Stimulated activated memory B cell treated with anti-CD40 and anti-IgM and Interleukin-4, amounts not matched to agents 10 μg/mL and 1 μg/mL and 100 μg/mL, for 72 hours (primary cell): ENCODE data around the gene CLEC4G.
"Not testable (repeated sequence)": the region's sequence is repeated elsewhere in the genome, so short reads cannot be mapped to it uniquely, and the experiment has no call there.

ENCODE experiments used
- ATAC-seq: fragments of 150-1000 bp; cut with Tn5 transposase; 2 replicates; pipeline ENCODE4 v1.10.0; 2021
- H3K27ac Mint-ChIP-seq: one replicate; pipeline ENCODE4 v1.8.0; 2022; ENCODE audit warnings: mild to moderate bottlenecking, mixed read lengths
- H3K27me3 Mint-ChIP-seq: one replicate; pipeline ENCODE4 v1.8.0; 2022; ENCODE audit warnings: mixed read lengths
- H3K36me3 Mint-ChIP-seq: one replicate; pipeline ENCODE4 v1.8.0; 2022; ENCODE audit warnings: mixed read lengths
- H3K4me1 Mint-ChIP-seq: one replicate; pipeline ENCODE4 v1.8.0; 2022; ENCODE audit warnings: mixed read lengths
- H3K4me3 Mint-ChIP-seq: one replicate; pipeline ENCODE4 v1.8.0; 2022; ENCODE audit warnings: mild to moderate bottlenecking, moderate library complexity, mixed read lengths
- H3K9me3 Mint-ChIP-seq: one replicate; pipeline ENCODE4 v1.8.0; 2022; ENCODE audit warnings: mixed read lengths

The CLEC4G gene

DNA sequence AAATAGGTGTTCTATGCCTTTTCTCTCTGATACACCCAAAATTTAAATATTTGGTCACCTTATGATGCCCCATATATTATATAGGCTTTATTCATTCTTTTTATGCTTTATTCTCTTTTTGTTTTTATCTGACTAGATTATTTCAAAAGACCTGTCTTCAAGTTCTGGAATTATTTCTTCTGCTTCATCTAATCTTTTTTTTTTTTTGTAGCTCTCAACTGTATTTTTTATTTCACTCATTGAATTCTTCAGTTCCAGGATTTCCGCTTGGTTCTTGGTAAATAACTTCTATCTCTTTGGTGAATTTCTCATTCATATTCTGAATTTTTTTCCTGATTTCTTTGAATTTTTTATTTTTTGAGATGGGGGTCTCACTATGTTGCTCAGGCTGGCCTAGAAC, 27.2 kb upstream of the CLEC4G start:
- Mint-ChIP-seq H3K9me3 (peaks cover 32% of the 10 kb centered on the region), H3K27ac (no peak overlapping the region), H3K36me3 (peaks cover 18% of the 10 kb centered on the region)

DNA sequence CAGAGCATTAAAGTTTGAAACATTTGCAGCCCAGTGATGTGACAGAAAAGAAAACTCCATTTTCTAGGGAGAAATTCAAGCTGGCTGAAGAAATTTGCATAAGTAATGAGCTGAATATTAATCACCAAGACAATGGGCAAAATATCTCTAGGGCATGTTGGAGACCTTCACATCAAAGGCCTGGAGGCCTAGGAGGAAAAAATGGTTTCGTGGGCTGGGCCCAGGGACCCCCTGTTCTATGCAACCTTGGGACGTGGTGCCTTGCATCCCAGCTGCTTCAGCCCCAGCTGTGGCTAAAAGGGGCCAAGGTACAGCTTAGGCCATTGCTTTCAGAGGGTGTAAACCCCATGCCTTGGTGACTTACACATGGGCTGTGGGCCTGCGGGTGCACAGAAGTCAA, 25.4 kb upstream of the CLEC4G start:
- Mint-ChIP-seq H3K27me3 (no peaks in the 10 kb centered on the region), H3K36me3 (peaks cover 20% of the 10 kb centered on the region), H3K4me1 (peaks cover 17% of the 10 kb centered on the region), H3K9me3 (peaks cover 36% of the 10 kb centered on the region), H3K27ac (no peak overlapping the region), H3K4me3 (no peak overlapping the region)
- ATAC-seq = no peak

More for the DNA sequence above, 27.2 kb upstream of the CLEC4G start:
- H3K27me3 Mint-ChIP-seq = peaks cover 17% of the 10 kb centered on the region
- H3K4me3 Mint-ChIP-seq = no peak overlapping the region
- H3K4me1 Mint-ChIP-seq = peaks cover 18% of the 10 kb centered on the region
- ATAC-seq = no peak

DNA sequence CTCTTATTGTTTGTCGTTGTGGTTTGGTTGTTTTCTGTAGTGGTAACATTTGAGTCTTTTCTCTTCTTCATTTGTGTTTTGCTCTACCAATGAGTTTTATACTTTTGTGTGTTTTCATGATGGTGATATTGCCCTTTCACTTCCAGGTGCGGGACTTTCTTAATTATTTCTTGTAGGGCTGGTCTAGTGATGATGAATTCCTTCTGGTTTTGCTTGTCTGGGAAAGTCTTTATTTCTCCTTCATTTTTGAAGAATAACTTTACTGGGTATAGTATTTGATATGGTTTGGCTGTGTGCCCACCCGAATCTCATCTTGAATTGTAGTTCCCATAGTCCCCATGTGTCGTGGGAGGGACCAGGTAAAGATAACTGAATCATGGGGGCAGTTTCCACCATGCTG, 24.3 kb upstream of the CLEC4G start:
- no peak for ATAC-seq
- Mint-ChIP-seq H3K4me1 (peaks cover 25% of the 10 kb centered on the region), H3K36me3 (peaks cover 25% of the 10 kb centered on the region), H3K27me3 (no peaks in the 10 kb centered on the region), H3K4me3 (no peak overlapping the region), H3K9me3 (peaks cover 41% of the 10 kb centered on the region), H3K27ac (no peak overlapping the region)

DNA sequence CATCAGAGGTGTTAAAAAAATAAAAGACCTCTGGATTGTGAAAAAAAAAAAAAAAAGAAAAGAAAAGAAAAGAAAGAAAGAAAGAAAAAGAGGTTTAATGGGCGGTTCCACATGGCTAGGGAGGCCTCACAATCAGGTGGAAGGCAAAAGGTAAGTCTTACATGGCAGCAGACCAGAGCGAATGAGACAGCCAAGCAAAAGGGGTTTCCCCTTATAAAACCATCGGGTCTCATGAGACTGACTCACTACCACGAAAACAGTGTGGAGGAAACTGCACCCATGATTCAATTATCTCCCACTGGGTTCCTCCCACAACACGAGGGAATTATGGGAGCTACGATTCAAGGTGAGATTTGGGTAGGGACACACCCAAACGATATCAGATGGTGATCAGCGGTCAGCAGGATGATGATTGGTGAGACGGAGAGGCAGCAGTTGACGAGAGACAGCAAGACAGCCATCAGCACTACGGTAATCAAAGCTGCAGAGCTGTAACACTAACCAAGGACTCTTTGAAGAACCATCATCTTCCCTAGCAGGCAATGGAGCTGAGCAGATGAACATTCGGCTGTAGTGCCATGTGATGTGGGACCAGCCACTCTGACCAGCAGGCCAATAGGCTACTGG, 19.4 kb upstream of the CLEC4G start:
- peaks cover 13% of the 10 kb centered on the region for H3K27me3 Mint-ChIP-seq
- H3K4me1 Mint-ChIP-seq = peaks cover 54% of the 10 kb centered on the region
- peak overlapping the region; percentile 75 for H3K27ac Mint-ChIP-seq
- H3K36me3 Mint-ChIP-seq = peaks cover 15% of the 10 kb centered on the region
- ATAC-seq = peak; percentile 98
- peaks cover 37% of the 10 kb centered on the region for H3K9me3 Mint-ChIP-seq
- H3K4me3 Mint-ChIP-seq = peak overlapping the region; percentile 47

DNA sequence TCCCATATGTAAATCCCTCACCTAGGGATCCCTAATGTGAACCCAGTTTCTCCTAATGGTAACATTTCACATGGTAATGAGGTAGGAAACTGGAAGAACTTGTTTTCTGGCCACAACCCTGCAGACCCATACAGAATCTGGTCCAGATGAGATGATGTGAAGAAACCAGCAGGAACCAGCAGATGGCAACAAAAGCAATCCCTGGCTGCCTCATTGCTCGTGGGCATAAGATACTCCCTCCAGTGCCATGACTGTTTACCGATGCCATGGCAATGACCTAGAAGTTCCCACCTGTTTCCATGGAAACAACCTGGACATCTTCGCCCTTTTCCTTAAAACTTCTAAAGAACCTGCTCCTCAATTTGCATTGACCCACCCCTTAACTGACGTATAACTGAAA, 16.8 kb upstream of the CLEC4G start:
- Mint-ChIP-seq H3K27ac (no peak overlapping the region), H3K36me3 (peaks cover 6% of the 10 kb centered on the region), H3K4me1 (peaks cover 61% of the 10 kb centered on the region), H3K27me3 (peaks cover 13% of the 10 kb centered on the region), H3K9me3 (peaks cover 18% of the 10 kb centered on the region), H3K4me3 (no peak overlapping the region)
- no peak for ATAC-seq

DNA sequence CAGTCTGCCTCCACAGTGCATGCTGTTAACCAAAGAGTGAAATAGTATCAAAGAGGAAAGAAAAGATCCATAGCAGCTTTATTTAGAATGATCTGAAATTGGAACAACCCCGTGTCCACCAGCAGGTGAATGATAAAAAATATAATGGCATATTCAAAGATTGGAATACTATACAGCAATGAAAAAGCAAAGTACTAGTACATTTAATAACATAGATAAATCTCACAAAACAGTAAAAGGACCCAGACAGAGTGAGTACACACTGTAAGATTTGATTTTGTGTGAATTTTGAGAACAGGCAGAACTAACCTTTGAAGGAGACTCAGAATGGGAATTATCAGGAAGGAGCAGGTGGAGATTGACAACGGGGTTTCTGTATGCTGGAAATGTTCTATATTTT, 16.3 kb upstream of the CLEC4G start:
- Mint-ChIP-seq H3K27ac (no peak overlapping the region), H3K27me3 (peaks cover 13% of the 10 kb centered on the region), H3K4me3 (no peak overlapping the region), H3K9me3 (peaks cover 16% of the 10 kb centered on the region), H3K36me3 (peaks cover 6% of the 10 kb centered on the region), H3K4me1 (peaks cover 62% of the 10 kb centered on the region)
- ATAC-seq = no peak

DNA sequence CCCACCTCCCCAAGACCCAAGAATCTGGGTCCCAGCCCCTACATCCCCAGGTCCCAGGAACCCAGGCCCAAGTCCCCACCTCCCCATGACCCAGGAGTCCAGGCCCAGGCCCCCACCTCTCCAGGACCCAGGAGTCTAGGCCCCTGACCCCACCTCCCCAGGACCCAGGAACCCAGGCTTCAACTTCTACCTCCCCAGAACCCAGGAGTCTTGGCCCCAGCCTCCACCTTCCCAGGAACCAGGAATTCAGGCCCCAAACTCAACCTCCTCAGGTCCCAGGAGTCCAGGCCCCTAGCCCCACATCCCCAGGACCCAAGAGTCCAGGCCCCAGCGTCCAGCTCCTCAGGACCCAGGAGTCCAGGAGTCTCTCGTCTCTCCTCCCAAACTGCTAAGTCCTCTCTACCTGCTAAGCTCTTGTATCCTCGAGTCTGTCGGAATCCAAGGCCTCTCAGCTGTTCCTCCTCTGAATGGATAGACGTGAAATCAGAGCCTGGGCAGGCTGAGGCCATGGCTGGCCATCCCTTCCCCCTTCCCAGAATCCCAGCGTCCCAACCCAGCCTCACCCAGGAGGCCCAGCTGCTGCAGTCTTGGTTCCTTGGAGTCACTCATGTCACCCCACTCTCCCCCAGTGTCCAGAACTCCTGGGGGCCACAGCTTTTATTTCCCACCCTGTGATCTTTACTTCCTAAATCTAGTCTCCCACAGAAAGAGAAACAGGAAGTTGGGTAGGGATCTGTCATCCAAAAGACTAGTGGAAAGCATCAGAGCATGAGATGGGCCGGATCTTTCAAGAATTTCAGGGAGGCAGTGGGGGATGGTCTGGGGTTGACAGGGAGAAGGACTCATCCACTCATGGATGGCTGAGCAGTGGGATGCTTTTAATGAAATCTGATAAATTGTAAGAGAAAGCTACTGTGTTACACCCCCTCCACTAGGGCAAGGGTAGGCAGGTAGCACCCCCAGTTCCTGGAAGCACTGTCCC, 15.3 kb upstream of the CLEC4G start, which contains the start of gene CD209:
TSS of gene CD209 (minus strand) at position 632 of the 982 bp plus-strand sequence. CDS start at position 609, 23 bp downstream.
- peaks cover 3% of the 10 kb centered on the region for H3K36me3 Mint-ChIP-seq
- peak within 1 kb of the TSS; percentile 70 for H3K27ac Mint-ChIP-seq
- peaks cover 13% of the 10 kb centered on the region for H3K9me3 Mint-ChIP-seq
- no peak for ATAC-seq
- H3K4me1 Mint-ChIP-seq = peaks cover 65% of the 10 kb centered on the region
- H3K27me3 Mint-ChIP-seq = peaks cover 13% of the 10 kb centered on the region
- H3K4me3 Mint-ChIP-seq = no peak within 1 kb of the TSS

DNA sequence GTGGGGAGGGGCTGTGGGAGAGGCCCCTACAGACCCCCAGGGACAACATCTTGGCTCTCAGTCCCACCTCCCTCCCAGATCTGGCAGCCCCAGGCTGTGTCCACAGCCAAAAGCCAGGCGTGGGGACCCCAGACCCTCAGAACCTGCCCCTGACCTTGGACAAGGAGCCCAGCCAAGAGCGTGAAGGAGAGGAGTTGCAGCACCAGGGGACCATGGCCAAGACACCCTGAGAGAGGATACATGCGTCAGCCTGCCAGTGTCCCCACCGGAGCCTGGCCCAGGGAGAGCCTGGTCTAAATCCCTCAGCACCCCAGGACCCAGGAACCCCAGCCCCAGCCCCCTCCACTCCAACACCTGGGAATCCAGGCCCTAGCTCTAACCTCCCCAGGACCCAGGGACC, 14.4 kb upstream of the CLEC4G start:
- not testable (repeated sequence) for H3K36me3 Mint-ChIP-seq, H3K27ac Mint-ChIP-seq, H3K4me3 Mint-ChIP-seq, ATAC-seq
- Mint-ChIP-seq H3K9me3 (peaks cover 11% of the 10 kb centered on the region), H3K4me1 (peaks cover 64% of the 10 kb centered on the region), H3K27me3 (peaks cover 13% of the 10 kb centered on the region)

DNA sequence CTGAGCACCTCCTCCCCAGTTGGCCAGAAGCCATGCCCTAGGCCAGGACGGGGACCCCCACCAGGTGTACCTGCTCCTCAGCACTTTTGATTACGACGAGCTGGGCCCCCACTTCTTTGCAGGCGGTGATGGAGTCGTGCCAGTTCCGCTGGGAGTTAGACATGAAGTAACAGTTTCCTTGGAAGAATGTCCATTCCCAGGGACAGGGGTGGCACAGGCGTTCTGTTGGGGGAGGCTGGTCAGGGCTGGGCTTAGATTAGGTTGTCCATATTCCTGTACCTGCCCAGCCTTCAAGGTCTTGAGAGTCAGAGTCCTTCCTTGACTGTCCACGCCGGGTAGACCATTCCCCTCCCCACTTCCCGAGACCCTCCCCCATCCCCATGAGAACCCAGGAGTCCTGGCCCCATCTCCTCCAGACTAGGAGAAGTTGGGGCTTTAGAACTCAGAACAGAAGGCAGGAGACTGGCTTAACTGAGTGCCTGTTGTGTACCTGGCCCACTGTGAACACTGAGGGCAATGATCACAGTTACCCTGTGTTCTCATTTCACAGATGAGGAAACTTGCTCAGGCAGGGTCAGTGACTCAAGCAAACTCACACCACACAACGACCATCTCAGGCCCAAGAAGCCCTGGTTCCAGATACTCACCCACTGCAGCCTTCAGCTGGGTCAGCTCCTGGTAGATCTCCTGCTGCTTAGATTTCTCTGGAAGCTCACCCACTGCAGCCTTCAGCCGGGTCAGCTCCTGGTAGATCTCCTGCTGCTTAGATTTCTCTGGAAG, 13.2 kb upstream of the CLEC4G start:
- H3K4me1 Mint-ChIP-seq = peaks cover 59% of the 10 kb centered on the region
- H3K4me3 Mint-ChIP-seq = peak overlapping the region; percentile 16
- no peak overlapping the region for H3K27ac Mint-ChIP-seq
- H3K27me3 Mint-ChIP-seq = peaks cover 22% of the 10 kb centered on the region
- ATAC-seq = no peak
- H3K36me3 Mint-ChIP-seq = no peaks in the 10 kb centered on the region
- peaks cover 9% of the 10 kb centered on the region for H3K9me3 Mint-ChIP-seq

DNA sequence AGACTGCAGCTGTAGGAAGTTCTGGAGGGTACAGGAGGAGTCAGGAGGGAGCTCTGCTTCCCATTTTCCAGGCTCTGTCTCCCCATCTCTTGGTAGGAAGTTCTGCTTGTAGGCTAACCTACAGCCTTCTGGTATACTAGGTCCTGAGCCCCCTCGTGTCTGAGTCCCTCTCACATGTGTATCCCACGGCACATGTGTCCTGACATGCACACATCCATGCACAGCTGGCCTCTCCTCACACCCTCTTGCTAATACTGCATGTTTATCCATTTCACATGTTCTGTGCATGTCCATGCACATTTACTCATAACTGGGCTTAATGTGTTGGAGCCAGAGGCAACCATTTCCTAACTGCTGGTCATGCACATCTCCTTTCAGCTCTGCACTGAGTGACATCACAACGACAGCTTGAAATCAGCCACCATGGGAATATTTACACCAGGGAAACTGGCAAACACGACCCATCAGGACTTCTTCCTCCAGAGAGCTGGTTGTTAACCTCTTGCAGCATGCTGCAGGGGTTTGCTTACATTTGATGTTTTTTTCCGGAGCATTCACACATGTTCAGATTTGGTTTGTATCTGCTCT, 12.4 kb upstream of the CLEC4G start:
- Mint-ChIP-seq H3K4me3 (no peak overlapping the region), H3K27ac (peak overlapping the region; percentile 50), H3K9me3 (peaks cover 9% of the 10 kb centered on the region), H3K36me3 (no peaks in the 10 kb centered on the region), H3K4me1 (peaks cover 65% of the 10 kb centered on the region), H3K27me3 (peaks cover 23% of the 10 kb centered on the region)
- ATAC-seq = peak; percentile 22

DNA sequence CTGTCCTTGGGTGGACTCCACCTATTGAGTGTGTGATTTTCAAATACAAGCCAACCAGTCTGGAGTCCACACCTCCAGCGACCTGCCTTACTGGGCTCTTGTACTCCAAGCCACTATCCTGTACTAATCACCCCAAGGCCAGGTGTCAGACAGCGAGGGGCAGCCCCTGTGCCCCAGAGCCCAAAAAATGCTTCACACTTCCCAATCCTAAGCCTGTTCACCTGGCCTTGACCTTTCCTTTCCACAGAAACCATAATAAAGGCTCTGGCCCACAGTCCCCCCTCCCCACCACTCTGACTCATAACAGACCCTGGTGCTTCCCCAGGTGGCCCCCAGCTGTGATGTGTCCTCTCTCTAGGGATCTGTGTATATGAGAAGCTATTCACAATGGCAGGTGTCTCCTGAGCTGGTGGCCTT, 11.5 kb upstream of the CLEC4G start:
- Mint-ChIP-seq H3K4me1 (peaks cover 72% of the 10 kb centered on the region), H3K36me3 (no peaks in the 10 kb centered on the region), H3K9me3 (peaks cover 9% of the 10 kb centered on the region), H3K27ac (peak overlapping the region; percentile 50), H3K27me3 (peaks cover 23% of the 10 kb centered on the region), H3K4me3 (no peak overlapping the region)
- peak; percentile 97 for ATAC-seq

DNA sequence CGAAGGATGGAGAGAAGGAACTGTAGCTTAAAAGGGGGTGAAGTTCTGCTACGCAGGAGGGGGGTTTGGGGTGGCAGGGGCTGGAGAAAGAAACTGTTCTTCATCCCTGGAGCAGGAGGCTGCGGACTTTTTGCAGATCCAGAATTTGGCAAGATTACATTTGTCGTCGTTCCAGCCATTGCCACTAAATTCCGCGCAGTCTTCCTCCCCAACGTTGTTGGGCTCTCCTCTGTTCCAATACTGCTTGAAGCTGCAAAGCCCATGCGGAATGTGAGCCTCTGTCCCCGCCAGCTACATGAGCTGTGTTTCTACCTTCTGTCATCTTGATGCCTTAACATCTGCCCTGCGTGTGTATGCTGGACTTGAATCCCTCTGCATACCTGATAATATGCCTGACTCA, 11.1 kb upstream of the CLEC4G start:
- Mint-ChIP-seq H3K9me3 (peaks cover 5% of the 10 kb centered on the region), H3K27me3 (peaks cover 23% of the 10 kb centered on the region), H3K4me1 (peaks cover 69% of the 10 kb centered on the region), H3K36me3 (no peaks in the 10 kb centered on the region), H3K4me3 (no peak overlapping the region), H3K27ac (peak overlapping the region; percentile 50)
- ATAC-seq = no peak

DNA sequence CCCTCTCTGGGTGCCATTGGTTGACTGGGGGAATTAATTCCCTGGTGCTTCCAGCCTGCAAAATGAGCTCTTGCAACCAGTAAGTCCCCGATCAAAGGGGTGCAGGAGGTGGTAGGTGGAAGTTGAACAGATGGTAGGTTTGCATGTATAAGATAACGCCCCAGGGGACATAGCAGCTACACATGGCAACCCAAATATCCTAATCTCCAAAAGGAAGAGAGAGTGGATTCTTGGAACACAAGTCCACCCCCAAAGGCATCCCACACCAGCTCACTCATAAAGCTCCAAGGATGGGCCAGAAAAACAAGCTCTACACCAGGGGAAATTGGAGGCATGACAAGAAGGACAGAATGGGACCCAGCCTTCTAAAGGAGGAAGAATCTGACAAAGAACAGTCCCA, 10.7 kb upstream of the CLEC4G start:
- Mint-ChIP-seq H3K36me3 (no peaks in the 10 kb centered on the region), H3K27me3 (peaks cover 19% of the 10 kb centered on the region), H3K4me3 (no peak overlapping the region), H3K27ac (no peak overlapping the region), H3K9me3 (peaks cover 3% of the 10 kb centered on the region), H3K4me1 (peaks cover 65% of the 10 kb centered on the region)
- ATAC-seq = no peak

DNA sequence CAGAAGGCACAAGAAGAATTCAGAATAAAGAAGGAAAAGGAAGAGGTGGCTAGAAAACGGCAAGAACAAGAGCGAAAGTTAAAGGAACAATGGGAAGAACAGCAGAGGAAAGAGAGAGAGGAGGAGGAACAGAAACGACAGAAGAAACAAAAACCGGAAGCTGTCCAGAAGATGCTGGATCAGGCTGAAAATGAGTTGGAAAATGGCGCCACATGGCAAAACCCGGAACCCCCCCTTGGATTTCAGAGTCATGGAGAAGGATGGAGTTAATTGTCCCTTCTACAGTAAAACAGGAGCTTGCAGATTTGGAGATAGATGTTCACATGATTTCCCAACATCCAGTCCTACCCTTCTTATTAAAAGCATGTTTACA, 8.8 kb upstream of the CLEC4G start:
- no peak overlapping the region for H3K4me3 Mint-ChIP-seq
- no peak for ATAC-seq
- peaks cover 3% of the 10 kb centered on the region for H3K9me3 Mint-ChIP-seq
- H3K36me3 Mint-ChIP-seq = no peaks in the 10 kb centered on the region
- no peak overlapping the region for H3K27ac Mint-ChIP-seq
- H3K4me1 Mint-ChIP-seq = peaks cover 63% of the 10 kb centered on the region
- H3K27me3 Mint-ChIP-seq = peaks cover 20% of the 10 kb centered on the region
